ENCODE results near the gene PHKA2.

Gene PHKA2

GRCh38 chrX:18971506-18971905, 12.4 kb downstream of the PHKA2 start:
- no peak for DNase-seq

GRCh38 chrX:18970465-18970864, 13.4 kb downstream of the PHKA2 start:
- no peak for DNase-seq

GRCh38 chrX:18966624-18967023, 17.3 kb downstream of the PHKA2 start:
- DNase-seq, result no peak

GRCh38 chrX:18964901-18965300, 19.0 kb downstream of the PHKA2 start:
- DNase-seq, result no peak

GRCh38 chrX:18964026-18964425, 19.9 kb downstream of the PHKA2 start:
- DNase-seq, result no peak

- no peak for DNase-seq
Observed at GRCh38 chrX:18962329-18962728, 21.6 kb downstream of the PHKA2 start.

GRCh38 chrX:18961686-18962085, 22.2 kb downstream of the PHKA2 start:
- DNase-seq, result peak; percentile 70 to 73

- DNase-seq, result peak; percentile 32 to 53
Observed at GRCh38 chrX:18956303-18957032, 27.4 kb downstream of the PHKA2 start.

- DNase-seq, result no peak
Observed at GRCh38 chrX:18955676-18956075, 28.2 kb downstream of the PHKA2 start.

- no peak for DNase-seq
Observed at GRCh38 chrX:18951032-18951431, 32.9 kb downstream of the PHKA2 start.

- no peak for DNase-seq
Observed at GRCh38 chrX:18949944-18950301, 34.0 kb downstream of the PHKA2 start.

- peak in 1 of 2 donors; percentile 6 for DNase-seq
Observed at GRCh38 chrX:18949291-18949943, 34.5 kb downstream of the PHKA2 start.

GRCh38 chrX:18946611-18947010, 37.3 kb downstream of the PHKA2 start:
- DNase-seq, result no peak

- DNase-seq, result no peak
Observed at GRCh38 chrX:18946157-18946556, 37.8 kb downstream of the PHKA2 start.

- DNase-seq, result no peak
Observed at GRCh38 chrX:18945483-18945882, 38.4 kb downstream of the PHKA2 start.

GRCh38 chrX:18944482-18944881, 39.4 kb downstream of the PHKA2 start:
- DNase-seq, result no peak

GRCh38 chrX:18941896-18942295, 42.0 kb downstream of the PHKA2 start:
- no peak for DNase-seq

- DNase-seq, result no peak
Observed at GRCh38 chrX:18938710-18939109, 45.2 kb downstream of the PHKA2 start.

GRCh38 chrX:18937173-18937572, 46.7 kb downstream of the PHKA2 start:
- no peak for DNase-seq

- DNase-seq, result no peak
Observed at GRCh38 chrX:18935893-18936292, 48.0 kb downstream of the PHKA2 start.

- no peak for DNase-seq
Observed at GRCh38 chrX:18934708-18935107, 49.2 kb downstream of the PHKA2 start.

GRCh38 chrX:18933617-18934016, 50.3 kb downstream of the PHKA2 start:
- no peak for DNase-seq

- peak; percentile 12 to 29 for DNase-seq
Observed at GRCh38 chrX:18931972-18932371, 51.9 kb downstream of the PHKA2 start.

GRCh38 chrX:18929775-18930174, 54.1 kb downstream of the PHKA2 start:
- DNase-seq, result no peak

- no peak for DNase-seq
Observed at GRCh38 chrX:18927558-18927957, 56.4 kb downstream of the PHKA2 start.
